Measurements from ENCODE around the gene SCFD2.
"Not testable (repeated sequence)": the region's sequence is repeated elsewhere in the genome, so short reads cannot be mapped to it uniquely, and the experiment has no call there.

Gene SCFD2

GRCh38 chr4:52836120-52836519, 529.7 kb downstream of the SCFD2 start:
- Histone ChIP-seq H3K27me3 (ENCODE audit: insufficient read depth, insufficient read length) (no peaks in the 10 kb centered on the region), H3K9me3 (ENCODE audit: insufficient read depth, low read length) (no peaks in the 10 kb centered on the region)
- TF ChIP-seq SUZ12 (IDR thresholded peaks at IDR 0.05; ENCODE audit: extremely low read depth, insufficient read depth, insufficient read length) (no peak), ZNF274 (IDR thresholded peaks at IDR 0.05; ENCODE audit: low read depth, low read length) (no peak), YY1 (IDR thresholded peaks at IDR 0.05; ENCODE audit: insufficient read depth, insufficient read length) (no peak)

DNA sequence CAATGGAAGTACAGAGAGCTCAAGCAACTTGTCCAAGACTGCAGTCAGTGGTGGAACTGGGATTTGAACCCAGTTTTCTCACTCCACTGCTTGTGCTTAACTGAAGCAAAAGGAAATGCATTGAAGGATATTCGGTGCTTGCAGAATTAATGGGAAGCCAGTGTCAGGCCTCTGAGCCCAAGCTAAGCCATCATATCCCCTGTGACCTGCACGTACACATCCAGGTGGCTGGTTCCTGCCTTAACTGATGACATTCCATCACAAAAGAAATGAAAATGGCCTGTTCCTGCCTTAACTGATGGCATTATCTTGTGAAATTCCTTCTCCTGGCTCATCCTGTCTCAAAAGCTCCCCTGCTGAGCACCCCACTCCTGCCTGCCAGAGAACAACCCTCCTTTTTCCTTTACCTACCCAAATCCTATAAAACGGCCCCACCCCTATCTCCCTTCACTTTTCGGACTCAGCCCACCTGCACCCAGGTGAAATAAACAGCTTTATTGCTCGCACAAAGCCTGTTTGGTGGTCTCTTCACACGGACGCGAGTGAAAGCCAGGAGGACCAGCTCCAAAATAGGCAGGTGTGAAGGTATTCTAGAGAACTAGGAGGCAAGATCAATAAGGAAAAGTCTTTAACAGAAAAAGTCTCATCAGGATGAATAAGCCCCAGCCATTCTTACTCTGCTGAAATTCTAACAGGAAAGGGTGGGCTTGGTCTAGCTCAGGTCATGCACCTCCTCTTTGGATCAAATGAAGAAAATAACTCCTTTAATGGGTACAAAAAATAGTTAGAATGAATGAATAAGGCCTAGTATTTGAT, 531.0 kb downstream of the SCFD2 start:
- not testable (repeated sequence) for H3K9ac ChIP-seq (ENCODE audit: insufficient read length, low read depth); H3K36me3 ChIP-seq (ENCODE audit: insufficient read depth, insufficient read length, low read length); H3K4me1 ChIP-seq (ENCODE audit: insufficient read depth, insufficient read length); H3K4me3 ChIP-seq (ENCODE audit: insufficient read length, low read depth); H3K27me3 ChIP-seq (ENCODE audit: insufficient read depth, insufficient read length); H3K9me3 ChIP-seq (ENCODE audit: insufficient read depth, low read length)
- DNase-seq (ENCODE audit: low read depth, low spot score): peak; percentile 55

More at GRCh38 chr4:52836120-52836519, 529.7 kb downstream of the SCFD2 start:
- DNase-seq (ENCODE audit: low read depth, low spot score): no peak
- Histone ChIP-seq H3K9ac (ENCODE audit: insufficient read length, low read depth) (no peak overlapping the region), H3K36me3 (ENCODE audit: insufficient read depth, insufficient read length, low read length) (no peaks in the 10 kb centered on the region), H3K4me3 (ENCODE audit: insufficient read length, low read depth) (no peak overlapping the region), H3K4me1 (ENCODE audit: insufficient read depth, insufficient read length) (peaks cover 2% of the 10 kb centered on the region)

GRCh38 chr4:52833941-52834525, 531.8 kb downstream of the SCFD2 start:
- no peak for TF ChIP-seq ZNF274 (IDR thresholded peaks at IDR 0.05; ENCODE audit: low read depth, low read length)
- TF ChIP-seq SUZ12 (IDR thresholded peaks at IDR 0.05; ENCODE audit: extremely low read depth, insufficient read depth, insufficient read length): no peak
- no peak for TF ChIP-seq YY1 (IDR thresholded peaks at IDR 0.05; ENCODE audit: insufficient read depth, insufficient read length)
- no peaks in the 10 kb centered on the region for H3K27me3 ChIP-seq (ENCODE audit: insufficient read depth, insufficient read length)
- no peak overlapping the region for H3K4me3 ChIP-seq (ENCODE audit: insufficient read length, low read depth)
- H3K4me1 ChIP-seq (ENCODE audit: insufficient read depth, insufficient read length): peaks cover 2% of the 10 kb centered on the region
- no peak overlapping the region for H3K9ac ChIP-seq (ENCODE audit: insufficient read length, low read depth)
- H3K36me3 ChIP-seq (ENCODE audit: insufficient read depth, insufficient read length, low read length): no peaks in the 10 kb centered on the region
- no peaks in the 10 kb centered on the region for H3K9me3 ChIP-seq (ENCODE audit: insufficient read depth, low read length)
- no peak for DNase-seq (ENCODE audit: low read depth, low spot score)

DNA sequence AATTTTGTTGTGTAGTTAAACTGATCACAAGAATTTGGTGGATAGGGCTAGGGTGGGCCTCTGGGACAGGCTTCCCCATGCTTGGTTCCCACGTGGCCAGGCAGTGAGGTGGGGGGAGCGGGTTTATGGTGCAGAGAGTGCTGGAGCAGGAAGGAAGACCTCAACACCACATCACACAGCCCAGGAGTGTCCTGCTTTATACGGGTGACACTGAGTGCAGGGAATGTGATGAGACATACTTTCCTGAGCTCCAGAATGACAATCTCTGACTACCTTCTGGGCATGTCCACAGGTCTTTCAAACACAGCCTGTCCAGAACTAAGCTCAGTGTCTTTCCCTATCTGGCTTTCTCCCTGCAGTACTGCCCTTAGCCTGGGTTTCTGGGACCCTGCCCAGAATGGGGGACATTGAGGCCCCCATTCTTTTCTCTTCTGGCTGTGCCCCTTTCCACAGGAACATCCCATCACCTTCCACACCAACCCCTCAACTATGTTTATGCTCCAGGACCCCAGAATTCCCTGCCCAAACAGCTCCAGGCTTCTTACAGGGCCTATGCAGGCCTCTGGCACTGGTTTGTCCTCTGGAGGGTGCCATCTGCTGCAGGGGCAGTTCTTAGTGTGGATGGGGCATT, 540.3 kb downstream of the SCFD2 start:
- no peak overlapping the region for H3K9ac ChIP-seq (ENCODE audit: insufficient read length, low read depth)
- peaks cover 3% of the 10 kb centered on the region for H3K4me1 ChIP-seq (ENCODE audit: insufficient read depth, insufficient read length)
- no peaks in the 10 kb centered on the region for H3K27me3 ChIP-seq (ENCODE audit: insufficient read depth, insufficient read length)
- TF ChIP-seq YY1 (IDR thresholded peaks at IDR 0.05; ENCODE audit: insufficient read depth, insufficient read length) (no peak), ZNF274 (IDR thresholded peaks at IDR 0.05; ENCODE audit: low read depth, low read length) (no peak), SUZ12 (IDR thresholded peaks at IDR 0.05; ENCODE audit: extremely low read depth, insufficient read depth, insufficient read length) (no peak)
- H3K4me3 ChIP-seq (ENCODE audit: insufficient read length, low read depth): no peak overlapping the region
- no peaks in the 10 kb centered on the region for H3K9me3 ChIP-seq (ENCODE audit: insufficient read depth, low read length)
- no peaks in the 10 kb centered on the region for H3K36me3 ChIP-seq (ENCODE audit: insufficient read depth, insufficient read length, low read length)
- no peak for DNase-seq (ENCODE audit: low read depth, low spot score)

DNA sequence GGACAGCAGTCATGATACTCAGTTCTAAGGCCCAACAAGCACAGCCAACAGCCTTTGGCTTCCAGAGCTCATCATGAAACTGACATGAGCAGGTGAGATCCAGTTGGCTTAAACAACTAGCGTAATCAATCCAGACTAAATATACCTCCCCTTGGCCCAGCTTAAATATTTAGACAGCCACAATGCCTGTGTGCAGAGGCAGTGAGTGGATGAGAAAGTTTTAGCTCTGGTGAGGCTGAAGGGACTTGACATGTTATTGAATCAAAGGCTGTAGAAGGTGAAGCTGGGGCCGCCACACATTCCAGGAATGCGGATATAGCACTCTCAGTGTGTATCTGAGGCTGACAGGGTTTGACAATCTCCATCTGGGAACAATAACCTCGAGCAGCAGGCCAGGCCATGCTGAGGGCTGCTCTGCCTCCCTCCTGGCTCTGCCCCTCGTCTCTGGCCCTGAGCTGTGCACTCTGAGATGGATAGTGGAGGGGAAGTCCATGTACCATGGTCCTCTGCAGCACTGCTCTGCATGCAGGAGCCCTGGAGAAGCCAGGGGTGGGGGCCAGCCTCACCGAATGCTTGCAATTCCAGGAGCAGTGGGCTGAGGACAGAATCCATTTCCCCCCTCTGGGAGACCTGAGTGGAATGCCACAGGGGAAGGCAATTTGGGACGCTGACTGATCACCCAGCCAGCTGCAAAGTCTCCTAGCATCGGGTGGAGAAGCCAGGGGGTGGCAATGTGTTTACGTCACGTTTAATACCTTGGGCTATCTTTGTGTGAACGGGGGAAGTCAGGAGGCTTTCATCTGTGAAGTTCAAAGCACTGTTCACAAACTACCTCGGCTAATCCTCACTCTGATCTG, 541.0 kb downstream of the SCFD2 start:
- no peaks in the 10 kb centered on the region for H3K36me3 ChIP-seq (ENCODE audit: insufficient read depth, insufficient read length, low read length)
- H3K9me3 ChIP-seq (ENCODE audit: insufficient read depth, low read length): no peaks in the 10 kb centered on the region
- TF ChIP-seq ZNF274 (IDR thresholded peaks at IDR 0.05; ENCODE audit: low read depth, low read length): no peak
- H3K4me3 ChIP-seq (ENCODE audit: insufficient read length, low read depth): no peak overlapping the region
- no peaks in the 10 kb centered on the region for H3K27me3 ChIP-seq (ENCODE audit: insufficient read depth, insufficient read length)
- DNase-seq (ENCODE audit: low read depth, low spot score): no peak
- no peak overlapping the region for H3K9ac ChIP-seq (ENCODE audit: insufficient read length, low read depth)
- H3K4me1 ChIP-seq (ENCODE audit: insufficient read depth, insufficient read length): peaks cover 3% of the 10 kb centered on the region

- Histone ChIP-seq H3K4me3 (ENCODE audit: insufficient read length, low read depth) (no peak overlapping the region), H3K4me1 (ENCODE audit: insufficient read depth, insufficient read length) (peaks cover 3% of the 10 kb centered on the region), H3K9me3 (ENCODE audit: insufficient read depth, low read length) (no peaks in the 10 kb centered on the region), H3K36me3 (ENCODE audit: insufficient read depth, insufficient read length, low read length) (no peaks in the 10 kb centered on the region), H3K27me3 (ENCODE audit: insufficient read depth, insufficient read length) (no peaks in the 10 kb centered on the region), H3K9ac (ENCODE audit: insufficient read length, low read depth) (no peak overlapping the region)
- TF ChIP-seq ZNF274 (IDR thresholded peaks at IDR 0.05; ENCODE audit: low read depth, low read length) (no peak), YY1 (IDR thresholded peaks at IDR 0.05; ENCODE audit: insufficient read depth, insufficient read length) (no peak), SUZ12 (IDR thresholded peaks at IDR 0.05; ENCODE audit: extremely low read depth, insufficient read depth, insufficient read length) (no peak)
- no peak for DNase-seq (ENCODE audit: low read depth, low spot score)
These were observed 541.6 kb downstream of the SCFD2 start for GRCh38 chr4:52824270-52824602.

DNA sequence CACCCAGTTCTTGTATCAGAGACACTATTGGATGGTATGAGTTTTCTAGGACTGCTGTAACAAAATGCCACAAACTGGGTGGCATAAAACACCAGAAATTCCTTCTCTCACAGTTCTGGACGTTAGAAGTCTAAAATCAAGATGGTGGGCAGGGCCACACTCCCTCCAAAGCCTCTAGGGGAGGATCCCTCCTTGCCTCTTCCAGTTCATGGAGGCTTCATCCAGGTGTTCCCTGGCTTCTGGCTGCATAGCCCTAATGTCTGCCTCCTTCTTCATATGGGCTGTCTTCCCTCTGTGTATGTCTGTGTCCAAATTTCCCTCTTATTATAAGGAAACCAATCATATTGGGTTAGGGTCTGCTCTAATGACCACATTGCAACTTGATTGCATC, 542.2 kb downstream of the SCFD2 start:
- Histone ChIP-seq H3K36me3 (ENCODE audit: insufficient read depth, insufficient read length, low read length) (no peaks in the 10 kb centered on the region), H3K9ac (ENCODE audit: insufficient read length, low read depth) (no peak overlapping the region), H3K27me3 (ENCODE audit: insufficient read depth, insufficient read length) (no peaks in the 10 kb centered on the region), H3K4me3 (ENCODE audit: insufficient read length, low read depth) (no peak overlapping the region), H3K4me1 (ENCODE audit: insufficient read depth, insufficient read length) (peaks cover 3% of the 10 kb centered on the region), H3K9me3 (ENCODE audit: insufficient read depth, low read length) (no peaks in the 10 kb centered on the region)
- TF ChIP-seq ZNF274 (IDR thresholded peaks at IDR 0.05; ENCODE audit: low read depth, low read length) (no peak), SUZ12 (IDR thresholded peaks at IDR 0.05; ENCODE audit: extremely low read depth, insufficient read depth, insufficient read length) (no peak), YY1 (IDR thresholded peaks at IDR 0.05; ENCODE audit: insufficient read depth, insufficient read length) (no peak)
- DNase-seq (ENCODE audit: low read depth, low spot score): no peak
